ENCODE data around the gene EHBP1. TPM values are rescaled to one million over a fixed set of nuclear protein-coding genes. Genes with fewer than 3 reads are reported as not detected.

The EHBP1 gene
- total and polyA plus RNA-seq, 2 donors (not counting 1 experiment from before 2014, with no cell fraction given): 129 to 191 TPM

DNA sequence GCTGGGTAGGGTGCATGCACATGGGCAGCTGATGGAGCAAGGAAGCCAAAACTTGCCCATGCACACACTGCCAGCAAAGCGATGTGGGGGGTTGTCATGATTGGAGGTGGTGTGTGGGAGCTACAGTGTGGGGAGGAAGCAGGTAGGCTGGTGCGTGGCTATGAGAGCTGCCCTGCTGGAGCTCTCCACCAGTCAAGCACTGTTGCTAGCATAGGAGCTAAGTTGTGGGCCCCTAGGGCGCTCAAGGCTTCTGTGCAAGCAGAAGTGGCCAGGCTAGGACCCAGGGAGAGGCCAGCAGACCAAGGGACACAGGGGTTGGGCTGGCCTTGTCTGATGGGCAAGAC is 20.2 kb downstream of the EHBP1 start:
- peaks cover 2% of the 10 kb centered on the region for H4K20me1 ChIP-seq (ENCODE audit: control insufficient read depth, extremely low read depth, insufficient read depth, low read length)
- no peaks in the 10 kb centered on the region for H3K9me3 ChIP-seq (ENCODE audit: control insufficient read depth, insufficient read depth, low read depth, low read length)
- no peak overlapping the region for H2AFZ ChIP-seq (ENCODE audit: low read length)
- no peak overlapping the region for H3K4me2 ChIP-seq (ENCODE audit: extremely low read depth, insufficient read depth, low read length)
- no peak for DNase-seq (ENCODE audit: low read depth in 2 of 2)
- H3K36me3 ChIP-seq (ENCODE audit: control insufficient read depth, insufficient read depth, low read length): no peaks in the 10 kb centered on the region
- H3K4me1 ChIP-seq (ENCODE audit: control insufficient read depth, extremely low read depth, insufficient read depth, low read length): no peaks in the 10 kb centered on the region
- H3K4me3 ChIP-seq (replicated peaks in 1 of 4; ENCODE audit: control extremely low read depth in 1 of 4, insufficient read depth in 1 of 4, low read depth in 3 of 4, low read length in 4 of 4): no peak overlapping the region
- H3K9ac ChIP-seq (ENCODE audit: insufficient read depth, low read length): no peak overlapping the region
- H3K27ac ChIP-seq (ENCODE audit: insufficient read depth, low read length): no peak overlapping the region
- no peaks in the 10 kb centered on the region for H3K27me3 ChIP-seq (ENCODE audit: control insufficient read depth, insufficient read depth, low read length)
- peaks cover 82% of the 10 kb centered on the region for H3K79me2 ChIP-seq (ENCODE audit: control insufficient read depth, insufficient read depth, low read length)
- no peak for TF ChIP-seq EZH2 (IDR thresholded peaks at IDR 0.05; ENCODE audit: low read length, missing control alignments)
- TF ChIP-seq, protein P1, sequence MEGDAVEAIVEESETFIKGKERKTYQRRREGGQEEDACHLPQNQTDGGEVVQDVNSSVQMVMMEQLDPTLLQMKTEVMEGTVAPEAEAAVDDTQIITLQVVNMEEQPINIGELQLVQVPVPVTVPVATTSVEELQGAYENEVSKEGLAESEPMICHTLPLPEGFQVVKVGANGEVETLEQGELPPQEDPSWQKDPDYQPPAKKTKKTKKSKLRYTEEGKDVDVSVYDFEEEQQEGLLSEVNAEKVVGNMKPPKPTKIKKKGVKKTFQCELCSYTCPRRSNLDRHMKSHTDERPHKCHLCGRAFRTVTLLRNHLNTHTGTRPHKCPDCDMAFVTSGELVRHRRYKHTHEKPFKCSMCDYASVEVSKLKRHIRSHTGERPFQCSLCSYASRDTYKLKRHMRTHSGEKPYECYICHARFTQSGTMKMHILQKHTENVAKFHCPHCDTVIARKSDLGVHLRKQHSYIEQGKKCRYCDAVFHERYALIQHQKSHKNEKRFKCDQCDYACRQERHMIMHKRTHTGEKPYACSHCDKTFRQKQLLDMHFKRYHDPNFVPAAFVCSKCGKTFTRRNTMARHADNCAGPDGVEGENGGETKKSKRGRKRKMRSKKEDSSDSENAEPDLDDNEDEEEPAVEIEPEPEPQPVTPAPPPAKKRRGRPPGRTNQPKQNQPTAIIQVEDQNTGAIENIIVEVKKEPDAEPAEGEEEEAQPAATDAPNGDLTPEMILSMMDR (conservative IDR thresholded peaks at IDR 0.05 in 1 of 2, IDR thresholded peaks at IDR 0.05 in 1 of 2; ENCODE audit: low read depth in 1 of 2, low read length in 2 of 2): no peak

DNA sequence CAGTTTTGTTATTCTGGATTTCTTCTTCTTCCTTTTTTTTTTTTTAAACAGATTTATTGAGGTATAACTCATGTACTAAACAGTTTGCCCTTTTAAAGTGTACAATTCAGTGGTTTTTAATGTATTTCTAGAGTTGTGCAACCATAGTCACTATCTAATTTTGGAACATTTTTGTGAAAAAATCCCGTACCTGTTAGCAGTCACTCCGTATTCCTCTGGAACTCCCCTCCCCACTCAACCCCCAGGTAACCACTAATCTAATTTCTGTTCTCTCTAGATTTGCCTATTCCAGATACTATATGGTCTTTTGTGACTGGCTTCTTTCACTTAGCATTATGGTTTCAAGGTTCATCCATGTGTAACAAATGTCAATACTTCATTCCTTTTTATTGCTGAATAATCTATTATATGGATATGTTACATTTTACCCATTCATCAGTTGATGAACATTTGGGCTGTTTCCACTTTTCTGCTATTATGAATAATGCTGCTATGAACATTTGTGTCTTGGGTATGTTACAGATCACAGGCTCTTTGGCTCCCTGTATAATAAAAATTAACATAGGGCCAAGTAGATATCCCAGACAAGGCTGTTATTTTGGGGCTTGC is 21.9 kb downstream of the EHBP1 start:
- Histone ChIP-seq H3K9ac (ENCODE audit: insufficient read depth, low read length) (no peak overlapping the region), H3K4me1 (ENCODE audit: control insufficient read depth, extremely low read depth, insufficient read depth, low read length) (no peaks in the 10 kb centered on the region), H3K36me3 (ENCODE audit: control insufficient read depth, insufficient read depth, low read length) (no peaks in the 10 kb centered on the region), H3K4me2 (ENCODE audit: extremely low read depth, insufficient read depth, low read length) (no peak overlapping the region), H3K27ac (ENCODE audit: insufficient read depth, low read length) (no peak overlapping the region), H3K4me3 (replicated peaks in 1 of 4; ENCODE audit: control extremely low read depth in 1 of 4, insufficient read depth in 1 of 4, low read depth in 3 of 4, low read length in 4 of 4) (no peak overlapping the region), H2AFZ (ENCODE audit: low read length) (no peak overlapping the region), H3K9me3 (ENCODE audit: control insufficient read depth, insufficient read depth, low read depth, low read length) (no peaks in the 10 kb centered on the region), H4K20me1 (ENCODE audit: control insufficient read depth, extremely low read depth, insufficient read depth, low read length) (peaks cover 2% of the 10 kb centered on the region), H3K27me3 (ENCODE audit: control insufficient read depth, insufficient read depth, low read length) (no peaks in the 10 kb centered on the region), H3K79me2 (ENCODE audit: control insufficient read depth, insufficient read depth, low read length) (peaks cover 81% of the 10 kb centered on the region)
- TF ChIP-seq, protein P1 (conservative IDR thresholded peaks at IDR 0.05 in 1 of 2, IDR thresholded peaks at IDR 0.05 in 1 of 2; ENCODE audit: low read depth in 1 of 2, low read length in 2 of 2): no peak
- no peak for TF ChIP-seq EZH2 (IDR thresholded peaks at IDR 0.05; ENCODE audit: low read length, missing control alignments)
- no peak for DNase-seq (ENCODE audit: low read depth in 2 of 2)

- H3K27ac ChIP-seq (ENCODE audit: insufficient read depth, low read length): no peak overlapping the region
- no peak overlapping the region for H2AFZ ChIP-seq (ENCODE audit: low read length)
- H3K36me3 ChIP-seq (ENCODE audit: control insufficient read depth, insufficient read depth, low read length): no peaks in the 10 kb centered on the region
- DNase-seq (ENCODE audit: low read depth in 2 of 2): no peak
- H3K9ac ChIP-seq (ENCODE audit: insufficient read depth, low read length): no peak overlapping the region
- no peak overlapping the region for H3K4me3 ChIP-seq (replicated peaks in 1 of 4; ENCODE audit: control extremely low read depth in 1 of 4, insufficient read depth in 1 of 4, low read depth in 3 of 4, low read length in 4 of 4)
- no peak overlapping the region for H3K4me2 ChIP-seq (ENCODE audit: extremely low read depth, insufficient read depth, low read length)
- H3K4me1 ChIP-seq (ENCODE audit: control insufficient read depth, extremely low read depth, insufficient read depth, low read length): no peaks in the 10 kb centered on the region
- peaks cover 2% of the 10 kb centered on the region for H4K20me1 ChIP-seq (ENCODE audit: control insufficient read depth, extremely low read depth, insufficient read depth, low read length)
- H3K9me3 ChIP-seq (ENCODE audit: control insufficient read depth, insufficient read depth, low read depth, low read length): no peaks in the 10 kb centered on the region
- H3K27me3 ChIP-seq (ENCODE audit: control insufficient read depth, insufficient read depth, low read length): no peaks in the 10 kb centered on the region
- TF ChIP-seq, protein P1 (conservative IDR thresholded peaks at IDR 0.05 in 1 of 2, IDR thresholded peaks at IDR 0.05 in 1 of 2; ENCODE audit: low read depth in 1 of 2, low read length in 2 of 2): no peak
- TF ChIP-seq EZH2 (IDR thresholded peaks at IDR 0.05; ENCODE audit: low read length, missing control alignments): no peak
- H3K79me2 ChIP-seq (ENCODE audit: control insufficient read depth, insufficient read depth, low read length): peaks cover 81% of the 10 kb centered on the region
These were observed 22.5 kb downstream of the EHBP1 start for GRCh38 chr2:62727876-62728566.

Data from fibroblast of lung (primary cell).